ENCODE measurements around the gene PDE4D. TPM values are rescaled to one million over a fixed set of nuclear protein-coding genes. Genes with fewer than 3 reads are reported as not detected.

Gene PDE4D
- total and polyA plus RNA-seq, 2 donors (not counting 1 experiment from before 2014, with no cell fraction given), result 14.9 to 171 TPM

- Histone ChIP-seq H3K9me3 (ENCODE audit: control extremely low read depth in 1 of 3, control insufficient read depth in 2 of 3, insufficient read depth in 1 of 3, low read length in 2 of 3) (no peaks in the 10 kb centered on the region), H3K79me2 (ENCODE audit: control insufficient read depth, insufficient read depth, low read length) (no peaks in the 10 kb centered on the region), H3K4me3 (ENCODE audit: control extremely low read depth in 1 of 5, extremely low read depth in 1 of 5, insufficient read depth in 1 of 5, low read depth in 2 of 5, low read length in 4 of 5) (no peak overlapping the region), H3K9ac (ENCODE audit: low read length) (no peak overlapping the region), H3K4me1 (ENCODE audit: control insufficient read depth in 2 of 2, insufficient read depth in 2 of 2, low read length in 2 of 2) (no peaks in the 10 kb centered on the region), H4K20me1 (ENCODE audit: control insufficient read depth, insufficient read depth, low read length, poor library complexity, severe bottlenecking) (no peaks in the 10 kb centered on the region), H3K36me3 (replicated peaks in 1 of 2; ENCODE audit: control extremely low read depth in 1 of 2, control insufficient read depth in 1 of 2, extremely low read depth in 1 of 2, insufficient read depth in 2 of 2, low read length in 1 of 2) (no peaks in the 10 kb centered on the region), H3K4me2 (replicated peaks; ENCODE audit: low read depth, low read length, poor library complexity, severe bottlenecking) (no peak overlapping the region), H3K27ac (ENCODE audit: low read length in 2 of 2) (no peak overlapping the region), H3K27me3 (replicated peaks in 1 of 4; ENCODE audit: control extremely low read depth in 1 of 4, control insufficient read depth in 3 of 4, insufficient read depth in 4 of 4, low read length in 3 of 4) (no peaks in the 10 kb centered on the region), H2AFZ (ENCODE audit: insufficient read depth, low read depth, low read length, poor library complexity, severe bottlenecking) (no peak overlapping the region)
- intact Hi-C loops (cut with micrococcal nuclease), result no loop called here
- DNase-seq, result no peak
- no CpG with 5 or more reads among the region's 2 CpGs for WGBS (ENCODE audit: insufficient coverage)
- Mint-ChIP-seq H3K9me3 (ENCODE audit: insufficient read depth) (no peaks in the 10 kb centered on the region), H3K4me3 (no peak overlapping the region), H3K27me3 (no peaks in the 10 kb centered on the region), H3K4me1 (peaks cover 7% of the 10 kb centered on the region), H3K27ac (no peak overlapping the region)
- no peak for ATAC-seq (ENCODE audit: low read depth)
- ChIA-PET POLR2A (no interaction called here), CTCF (no interaction called here)
- TF ChIP-seq CTCF (IDR thresholded peaks at IDR 0.05) (no peak), EZH2 (IDR thresholded peaks at IDR 0.05; ENCODE audit: borderline replicate concordance, insufficient read depth, low read depth, low read length, poor library complexity, severe bottlenecking) (no peak)
These were observed 561.1 kb downstream of the PDE4D start for GRCh38 chr5:59332236-59332973.

- Mint-ChIP-seq H3K9me3 (ENCODE audit: insufficient read depth) (no peaks in the 10 kb centered on the region), H3K4me1 (no peaks in the 10 kb centered on the region), H3K27ac (no peak overlapping the region), H3K27me3 (no peaks in the 10 kb centered on the region), H3K4me3 (no peak overlapping the region)
- ChIA-PET CTCF (no interaction called here), POLR2A (no interaction called here)
- Histone ChIP-seq H3K4me3 (ENCODE audit: control extremely low read depth in 1 of 5, extremely low read depth in 1 of 5, insufficient read depth in 1 of 5, low read depth in 2 of 5, low read length in 4 of 5) (no peak overlapping the region), H3K27ac (ENCODE audit: low read length in 2 of 2) (no peak overlapping the region), H3K4me2 (replicated peaks; ENCODE audit: low read depth, low read length, poor library complexity, severe bottlenecking) (no peak overlapping the region), H3K9me3 (ENCODE audit: control extremely low read depth in 1 of 3, control insufficient read depth in 2 of 3, insufficient read depth in 1 of 3, low read length in 2 of 3) (no peaks in the 10 kb centered on the region), H2AFZ (ENCODE audit: insufficient read depth, low read depth, low read length, poor library complexity, severe bottlenecking) (no peak overlapping the region), H4K20me1 (ENCODE audit: control insufficient read depth, insufficient read depth, low read length, poor library complexity, severe bottlenecking) (no peaks in the 10 kb centered on the region), H3K4me1 (ENCODE audit: control insufficient read depth in 2 of 2, insufficient read depth in 2 of 2, low read length in 2 of 2) (no peaks in the 10 kb centered on the region), H3K9ac (ENCODE audit: low read length) (no peak overlapping the region), H3K79me2 (ENCODE audit: control insufficient read depth, insufficient read depth, low read length) (no peaks in the 10 kb centered on the region), H3K27me3 (replicated peaks in 1 of 4; ENCODE audit: control extremely low read depth in 1 of 4, control insufficient read depth in 3 of 4, insufficient read depth in 4 of 4, low read length in 3 of 4) (no peaks in the 10 kb centered on the region), H3K36me3 (replicated peaks in 1 of 2; ENCODE audit: control extremely low read depth in 1 of 2, control insufficient read depth in 1 of 2, extremely low read depth in 1 of 2, insufficient read depth in 2 of 2, low read length in 1 of 2) (no peaks in the 10 kb centered on the region)
- WGBS (ENCODE audit: insufficient coverage), result 100% methylated on average over 3 of the region's 9 CpGs
- no peak for TF ChIP-seq EZH2 (IDR thresholded peaks at IDR 0.05; ENCODE audit: borderline replicate concordance, insufficient read depth, low read depth, low read length, poor library complexity, severe bottlenecking)
- TF ChIP-seq CTCF (IDR thresholded peaks at IDR 0.05), result no peak
- intact Hi-C loops (cut with micrococcal nuclease), result no loop called here
- no peak for DNase-seq
- no peak for ATAC-seq (ENCODE audit: low read depth)
These were observed 562.8 kb downstream of the PDE4D start for GRCh38 chr5:59330680-59331079.
